ENCODE measurements around the gene PLXDC2. TPM values are rescaled to one million over a fixed set of nuclear protein-coding genes. Genes with fewer than 3 reads are reported as not detected.

PLXDC2 gene
- total RNA-seq, 2 donors from 2014 or later: 19.5 to 26.4 TPM

GRCh38 chr10:20105931-20106330 lies 289.7 kb downstream of the PLXDC2 start:
- Histone ChIP-seq H3K9ac (ENCODE audit: extremely low read depth, low read length, poor library complexity, severe bottlenecking) (no peak overlapping the region), H3K4me3 (ENCODE audit: low read length) (no peak overlapping the region), H3K36me3 (ENCODE audit: control insufficient read depth, insufficient read depth, low read length) (no peaks in the 10 kb centered on the region), H3K9me3 (ENCODE audit: control insufficient read depth, low read length) (no peaks in the 10 kb centered on the region), H3K4me1 (ENCODE audit: control insufficient read depth, insufficient read depth, low read length) (no peaks in the 10 kb centered on the region), H3K27me3 (ENCODE audit: control insufficient read depth, insufficient read depth, low read length, poor library complexity, severe bottlenecking) (no peaks in the 10 kb centered on the region), H3K27ac (ENCODE audit: low read depth, low read length) (no peak overlapping the region)
- H3K4me1 Mint-ChIP-seq: no peaks in the 10 kb centered on the region
- no peaks in the 10 kb centered on the region for H3K27me3 Mint-ChIP-seq (ENCODE audit: insufficient read depth)
- TF ChIP-seq, protein P1, sequence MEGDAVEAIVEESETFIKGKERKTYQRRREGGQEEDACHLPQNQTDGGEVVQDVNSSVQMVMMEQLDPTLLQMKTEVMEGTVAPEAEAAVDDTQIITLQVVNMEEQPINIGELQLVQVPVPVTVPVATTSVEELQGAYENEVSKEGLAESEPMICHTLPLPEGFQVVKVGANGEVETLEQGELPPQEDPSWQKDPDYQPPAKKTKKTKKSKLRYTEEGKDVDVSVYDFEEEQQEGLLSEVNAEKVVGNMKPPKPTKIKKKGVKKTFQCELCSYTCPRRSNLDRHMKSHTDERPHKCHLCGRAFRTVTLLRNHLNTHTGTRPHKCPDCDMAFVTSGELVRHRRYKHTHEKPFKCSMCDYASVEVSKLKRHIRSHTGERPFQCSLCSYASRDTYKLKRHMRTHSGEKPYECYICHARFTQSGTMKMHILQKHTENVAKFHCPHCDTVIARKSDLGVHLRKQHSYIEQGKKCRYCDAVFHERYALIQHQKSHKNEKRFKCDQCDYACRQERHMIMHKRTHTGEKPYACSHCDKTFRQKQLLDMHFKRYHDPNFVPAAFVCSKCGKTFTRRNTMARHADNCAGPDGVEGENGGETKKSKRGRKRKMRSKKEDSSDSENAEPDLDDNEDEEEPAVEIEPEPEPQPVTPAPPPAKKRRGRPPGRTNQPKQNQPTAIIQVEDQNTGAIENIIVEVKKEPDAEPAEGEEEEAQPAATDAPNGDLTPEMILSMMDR (conservative IDR thresholded peaks at IDR 0.05): no peak
- 94% methylated on average over 1 of the region's 1 CpG; no CpG with 5 or more reads in 1 of the 2 experiments for WGBS, 2 experiments (ENCODE audit: insufficient coverage in 1 of 2, insufficient read length in 1 of 2)
- no peaks in the 10 kb centered on the region for H3K36me3 Mint-ChIP-seq (ENCODE audit: low read depth)
- H3K4me3 Mint-ChIP-seq: no peak overlapping the region
- no peaks in the 10 kb centered on the region for H3K9me3 Mint-ChIP-seq
- DNase-seq: no peak
- no peak overlapping the region for H3K27ac Mint-ChIP-seq

DNA sequence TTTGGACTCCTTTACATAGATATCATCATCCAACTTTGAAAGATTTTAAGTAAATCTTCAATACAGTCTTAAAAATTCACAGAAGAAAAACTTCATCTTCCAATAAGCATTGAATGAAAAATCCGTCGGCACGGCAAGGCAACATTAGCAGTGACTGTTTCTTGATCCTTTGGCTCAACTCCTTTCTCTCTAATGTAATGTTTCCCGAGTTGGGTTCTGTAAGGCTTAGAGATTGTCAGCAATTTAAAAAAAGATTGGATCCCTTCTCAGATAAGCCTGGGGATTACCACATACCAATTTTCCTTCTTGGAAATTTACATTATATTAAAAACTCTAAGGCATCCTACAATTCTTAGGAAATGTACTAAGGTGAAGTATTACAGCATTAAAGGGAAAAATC lies 291.8 kb downstream of the PLXDC2 start:
- H3K9ac ChIP-seq (ENCODE audit: extremely low read depth, low read length, poor library complexity, severe bottlenecking): no peak overlapping the region
- no peaks in the 10 kb centered on the region for H3K9me3 ChIP-seq (ENCODE audit: control insufficient read depth, low read length)
- Mint-ChIP-seq H3K36me3 (ENCODE audit: low read depth) (no peaks in the 10 kb centered on the region), H3K27me3 (ENCODE audit: insufficient read depth) (no peaks in the 10 kb centered on the region), H3K4me1 (no peaks in the 10 kb centered on the region), H3K9me3 (no peaks in the 10 kb centered on the region), H3K27ac (no peak overlapping the region), H3K4me3 (no peak overlapping the region)
- H3K36me3 ChIP-seq (ENCODE audit: control insufficient read depth, insufficient read depth, low read length): no peaks in the 10 kb centered on the region
- 91 to 100% methylated on average over 3 to 4 of the region's 4 CpGs for WGBS, 2 experiments (ENCODE audit: insufficient coverage in 1 of 2, insufficient read length in 1 of 2)
- TF ChIP-seq, protein P1 (conservative IDR thresholded peaks at IDR 0.05): no peak
- H3K4me1 ChIP-seq (ENCODE audit: control insufficient read depth, insufficient read depth, low read length): no peaks in the 10 kb centered on the region
- no peak for DNase-seq
- no peak overlapping the region for H3K4me3 ChIP-seq (ENCODE audit: low read length)
- no peaks in the 10 kb centered on the region for H3K27me3 ChIP-seq (ENCODE audit: control insufficient read depth, insufficient read depth, low read length, poor library complexity, severe bottlenecking)
- no peak overlapping the region for H3K27ac ChIP-seq (ENCODE audit: low read depth, low read length)

DNA sequence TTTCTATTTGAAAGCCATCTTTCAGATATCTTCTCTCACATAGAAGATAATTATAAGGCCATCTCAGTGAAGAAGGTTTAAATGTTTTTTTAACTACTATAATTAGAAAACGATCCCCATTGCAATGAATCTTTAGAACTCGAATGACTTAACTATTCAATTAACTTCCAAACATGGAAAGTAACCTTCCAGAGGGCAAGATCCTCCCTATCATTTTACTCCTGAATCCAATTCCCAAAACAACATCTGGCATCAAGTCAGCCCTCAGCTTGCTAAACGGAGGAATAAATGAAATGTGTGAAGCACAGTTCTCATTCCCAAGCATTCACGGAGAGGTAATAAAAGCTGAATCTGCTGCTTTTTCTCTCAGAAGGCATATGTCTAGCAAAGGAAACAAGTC lies 293.4 kb downstream of the PLXDC2 start:
- no peaks in the 10 kb centered on the region for H3K27me3 Mint-ChIP-seq (ENCODE audit: insufficient read depth)
- Histone ChIP-seq H3K9ac (ENCODE audit: extremely low read depth, low read length, poor library complexity, severe bottlenecking) (no peak overlapping the region), H3K9me3 (ENCODE audit: control insufficient read depth, low read length) (no peaks in the 10 kb centered on the region), H3K36me3 (ENCODE audit: control insufficient read depth, insufficient read depth, low read length) (no peaks in the 10 kb centered on the region), H3K27me3 (ENCODE audit: control insufficient read depth, insufficient read depth, low read length, poor library complexity, severe bottlenecking) (no peaks in the 10 kb centered on the region), H3K27ac (ENCODE audit: low read depth, low read length) (no peak overlapping the region), H3K4me1 (ENCODE audit: control insufficient read depth, insufficient read depth, low read length) (no peaks in the 10 kb centered on the region), H3K4me3 (ENCODE audit: low read length) (no peak overlapping the region)
- no peaks in the 10 kb centered on the region for H3K9me3 Mint-ChIP-seq
- 91 to 100% methylated on average over 1 to 4 of the region's 4 CpGs for WGBS, 2 experiments (ENCODE audit: insufficient coverage in 1 of 2, insufficient read length in 1 of 2)
- TF ChIP-seq, protein P1 (conservative IDR thresholded peaks at IDR 0.05): no peak
- DNase-seq: no peak
- no peak overlapping the region for H3K27ac Mint-ChIP-seq
- H3K4me3 Mint-ChIP-seq: no peak overlapping the region
- peaks cover 6% of the 10 kb centered on the region for H3K4me1 Mint-ChIP-seq
- peaks cover 2% of the 10 kb centered on the region for H3K36me3 Mint-ChIP-seq (ENCODE audit: low read depth)
